HAP-1 (cell line): ENCODE results near the gene SPSB3.

ENCODE experiments used
- DNase-seq, 2 experiments: peaks; one replicate each; pipeline ENCODE4 v3.0.0-alpha.2; 2016 to 2020; ENCODE audit warnings: low spot score in 2 of 2
- H3K27me3 ChIP-seq: fragments of 250-450 bp; sonication (Bioruptor Pico); 2 replicates; pipeline ENCODE4 v1.5.1; 2020; ENCODE audit warnings: low read depth, mild to moderate bottlenecking, moderate library complexity
- H3K36me3 ChIP-seq: fragments of 250-450 bp; sonication (Bioruptor Pico); replicated peaks from 2 replicates; pipeline ENCODE4 v1.5.1; 2020; ENCODE audit warnings: mild to moderate bottlenecking
- H3K4me1 ChIP-seq: fragments of 250-450 bp; sonication (Bioruptor Pico); 2 replicates; pipeline ENCODE4 v1.5.1; 2020; ENCODE audit warnings: mild to moderate bottlenecking
- H3K4me3 ChIP-seq: fragments of 250-450 bp; sonication (Bioruptor Pico); 2 replicates; pipeline ENCODE4 v1.5.1; 2020; ENCODE audit warnings: mild to moderate bottlenecking, moderate library complexity
- H3K9me3 ChIP-seq: fragments of 250-450 bp; sonication (Bioruptor Pico); 2 replicates; pipeline ENCODE4 v1.5.1; 2020; ENCODE audit warnings: mild to moderate bottlenecking, moderate library complexity
- in situ Hi-C: fragments of 300-500 bp; cut with MboI; formaldehyde crosslinking; loops from 3 replicates; pipeline ENCODE4 v1.14.3; 2020; ENCODE audit warnings: low sequenced_read_pairs, inconsistent platforms, mixed read lengths

SPSB3 gene

GRCh38 chr16:1771864-1772361, 10.5 kb downstream of the SPSB3 start:
- in situ Hi-C loops: loop anchor here (5.0 kb wide), 1 partner anchor 65 kb away; the partner anchor contains the start of gene MAPK8IP3
- peaks cover 57% of the 10 kb centered on the region for H3K36me3 ChIP-seq
- peaks cover 6% of the 10 kb centered on the region; the same call in 1 of the 2 replicates for H3K4me1 ChIP-seq
- DNase-seq: no peak
- H3K9me3 ChIP-seq: no peaks in the 10 kb centered on the region
- no peaks in the 10 kb centered on the region for H3K27me3 ChIP-seq
- H3K4me3 ChIP-seq: peak overlapping the region; percentile 86

GRCh38 chr16:1771188-1771863, 11.0 kb downstream of the SPSB3 start, which contains the start of gene NME3:
TSS of gene NME3 (minus strand) at chr16:1771543. CDS start at chr16:1771534, 9 bp downstream.
- H3K4me1 ChIP-seq: peaks cover 6% of the 10 kb centered on the region; the same call in 1 of the 2 replicates
- peak; percentile 38 to 87 for DNase-seq
- H3K9me3 ChIP-seq: no peaks in the 10 kb centered on the region
- H3K36me3 ChIP-seq: peaks cover 59% of the 10 kb centered on the region
- H3K4me3 ChIP-seq: peak within 1 kb of the TSS; percentile 86
- H3K27me3 ChIP-seq: no peaks in the 10 kb centered on the region
- in situ Hi-C loops: loop anchor here (5.0 kb wide), 1 partner anchor 64 kb away; the partner anchor contains the start of gene MAPK8IP3

GRCh38 chr16:1770328-1771187, 11.8 kb downstream of the SPSB3 start:
- DNase-seq: no peak
- Histone ChIP-seq H3K4me1 (peaks cover 6% of the 10 kb centered on the region; the same call in 1 of the 2 replicates), H3K27me3 (no peaks in the 10 kb centered on the region), H3K9me3 (no peaks in the 10 kb centered on the region), H3K36me3 (peaks cover 61% of the 10 kb centered on the region), H3K4me3 (peak overlapping the region; percentile 86)
- in situ Hi-C loops: loop anchor here (5.0 kb wide), 1 partner anchor 63 kb away; the partner anchor contains the start of gene MAPK8IP3

- in situ Hi-C loops: loop anchor here (5.0 kb wide), 1 partner anchor 62 kb away; the partner anchor contains the start of gene MAPK8IP3
Measured at GRCh38 chr16:1769402-1770300, 12.7 kb downstream of the SPSB3 start.

GRCh38 chr16:1768767-1769401, 13.5 kb downstream of the SPSB3 start:
- no peak for DNase-seq
- H3K36me3 ChIP-seq: peaks cover 65% of the 10 kb centered on the region
- in situ Hi-C loops: no loop called here
- no peaks in the 10 kb centered on the region for H3K27me3 ChIP-seq
- H3K4me1 ChIP-seq: 0 out of 2 replicates have a peak, but pooled peaks cover 3% of the 10 kb centered on the region
- no peaks in the 10 kb centered on the region for H3K9me3 ChIP-seq
- no peak overlapping the region for H3K4me3 ChIP-seq

More at GRCh38 chr16:1769402-1770300, 12.7 kb downstream of the SPSB3 start:
- no peak for DNase-seq
- H3K9me3 ChIP-seq: no peaks in the 10 kb centered on the region
- no peaks in the 10 kb centered on the region for H3K27me3 ChIP-seq
- H3K4me1 ChIP-seq: peaks cover 6% of the 10 kb centered on the region; the same call in 1 of the 2 replicates
- peaks cover 57% of the 10 kb centered on the region for H3K36me3 ChIP-seq
- no peak overlapping the region for H3K4me3 ChIP-seq

GRCh38 chr16:1768061-1768766, 14.2 kb downstream of the SPSB3 start:
- Histone ChIP-seq H3K27me3 (no peaks in the 10 kb centered on the region), H3K36me3 (peaks cover 65% of the 10 kb centered on the region)

GRCh38 chr16:1767116-1767994, 15.0 kb downstream of the SPSB3 start:
- Histone ChIP-seq H3K36me3 (peaks cover 65% of the 10 kb centered on the region), H3K4me1 (0 out of 2 replicates have a peak, but pooled peaks cover 3% of the 10 kb centered on the region), H3K27me3 (no peaks in the 10 kb centered on the region), H3K9me3 (no peaks in the 10 kb centered on the region), H3K4me3 (no peak overlapping the region)
- in situ Hi-C loops: no loop called here
- no peak for DNase-seq

More at GRCh38 chr16:1768061-1768766, 14.2 kb downstream of the SPSB3 start:
- Histone ChIP-seq H3K9me3 (no peaks in the 10 kb centered on the region), H3K4me1 (0 out of 2 replicates have a peak, but pooled peaks cover 3% of the 10 kb centered on the region), H3K4me3 (no peak overlapping the region)
- no peak for DNase-seq
- in situ Hi-C loops: no loop called here

- Histone ChIP-seq H3K36me3 (peaks cover 59% of the 10 kb centered on the region), H3K4me1 (0 out of 2 replicates have a peak, but pooled peaks cover 3% of the 10 kb centered on the region), H3K27me3 (no peaks in the 10 kb centered on the region), H3K4me3 (no peak overlapping the region), H3K9me3 (no peaks in the 10 kb centered on the region)
- DNase-seq: no peak
- in situ Hi-C loops: no loop called here
Measured at GRCh38 chr16:1766701-1767100, 15.7 kb downstream of the SPSB3 start.

- Histone ChIP-seq H3K36me3 (peaks cover 59% of the 10 kb centered on the region), H3K4me3 (no peak overlapping the region), H3K27me3 (no peaks in the 10 kb centered on the region), H3K9me3 (no peaks in the 10 kb centered on the region), H3K4me1 (0 out of 2 replicates have a peak, but pooled peaks cover 3% of the 10 kb centered on the region)
- DNase-seq: no peak
- in situ Hi-C loops: no loop called here
Measured at GRCh38 chr16:1766231-1766630, 16.1 kb downstream of the SPSB3 start.

GRCh38 chr16:1765826-1766225, 16.5 kb downstream of the SPSB3 start:
- Histone ChIP-seq H3K4me3 (no peak overlapping the region), H3K36me3 (peaks cover 58% of the 10 kb centered on the region), H3K27me3 (no peaks in the 10 kb centered on the region), H3K9me3 (no peaks in the 10 kb centered on the region), H3K4me1 (0 out of 2 replicates have a peak, but pooled peaks cover 3% of the 10 kb centered on the region)
- DNase-seq: no peak
- in situ Hi-C loops: no loop called here

GRCh38 chr16:1764971-1765370, 17.4 kb downstream of the SPSB3 start:
- Histone ChIP-seq H3K27me3 (no peaks in the 10 kb centered on the region), H3K4me3 (no peak overlapping the region), H3K4me1 (no peaks in the 10 kb centered on the region), H3K36me3 (peaks cover 50% of the 10 kb centered on the region), H3K9me3 (no peaks in the 10 kb centered on the region)
- in situ Hi-C loops: no loop called here
- no peak for DNase-seq
